Measurements from ENCODE around the gene FMN1.
"Not testable (repeated sequence)": the region's sequence is repeated elsewhere in the genome, so short reads cannot be mapped to it uniquely, and the experiment has no call there.

FMN1 gene

DNA sequence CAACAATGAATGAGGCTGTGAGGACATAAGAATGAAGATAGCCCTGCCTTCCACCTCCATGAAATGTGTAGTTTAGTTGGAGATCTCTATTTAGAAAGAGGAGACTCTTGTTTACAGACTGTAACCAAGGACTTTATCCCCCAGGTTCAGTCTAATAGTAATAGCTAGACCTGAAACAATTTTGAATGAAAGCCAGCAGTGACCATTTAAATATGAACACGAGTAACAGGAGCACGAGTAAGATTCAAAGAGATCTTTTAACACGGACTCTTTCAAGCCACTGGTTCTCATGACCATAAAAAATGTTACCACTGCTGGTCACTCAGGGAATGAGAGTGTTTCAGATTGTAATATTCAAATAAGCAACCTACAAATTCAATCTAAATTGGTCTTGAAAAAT is 123.1 kb downstream of the FMN1 start:
- POLR2A ChIA-PET (ENCODE audit: low non-redundant PET) = no interaction called here
- H3K27ac ChIP-seq = no peak overlapping the region
- TF ChIP-seq CTCF (conservative IDR thresholded peaks at IDR 0.05; ENCODE audit: low read depth) = no peak
- CTCF ChIA-PET = no interaction called here
- DNase-seq (ENCODE audit: low spot score) = no peak

- H3K27ac ChIP-seq; POLR2A ChIA-PET (ENCODE audit: low non-redundant PET); DNase-seq (ENCODE audit: low spot score): not testable (repeated sequence)
- CTCF ChIA-PET = interaction anchor here (0.6 kb wide), 1 partner anchor 32 kb away, joined by 3 read pairs; no protein-coding TSS in a partner anchor
Observed at GRCh38 chr15:33069903-33070302, 124.6 kb downstream of the FMN1 start.

GRCh38 chr15:33069161-33069560 is 125.4 kb downstream of the FMN1 start:
- POLR2A ChIA-PET (ENCODE audit: low non-redundant PET) = no interaction called here
- DNase-seq (ENCODE audit: low spot score) = no peak
- CTCF ChIA-PET = interaction anchor here (0.8 kb wide), 1 partner anchor 21 kb away, joined by 4 read pairs; no protein-coding TSS in a partner anchor
- no peak for TF ChIP-seq CTCF (conservative IDR thresholded peaks at IDR 0.05; ENCODE audit: low read depth)
- peak overlapping the region; percentile 76 for H3K27ac ChIP-seq

GRCh38 chr15:33068511-33068990 is 126.0 kb downstream of the FMN1 start:
- POLR2A ChIA-PET (ENCODE audit: low non-redundant PET) = no interaction called here
- CTCF ChIA-PET = interaction anchor here (0.8 kb wide), 1 partner anchor 20 kb away, joined by 4 read pairs; no protein-coding TSS in a partner anchor
- peak overlapping the region; percentile 76 for H3K27ac ChIP-seq

DNA sequence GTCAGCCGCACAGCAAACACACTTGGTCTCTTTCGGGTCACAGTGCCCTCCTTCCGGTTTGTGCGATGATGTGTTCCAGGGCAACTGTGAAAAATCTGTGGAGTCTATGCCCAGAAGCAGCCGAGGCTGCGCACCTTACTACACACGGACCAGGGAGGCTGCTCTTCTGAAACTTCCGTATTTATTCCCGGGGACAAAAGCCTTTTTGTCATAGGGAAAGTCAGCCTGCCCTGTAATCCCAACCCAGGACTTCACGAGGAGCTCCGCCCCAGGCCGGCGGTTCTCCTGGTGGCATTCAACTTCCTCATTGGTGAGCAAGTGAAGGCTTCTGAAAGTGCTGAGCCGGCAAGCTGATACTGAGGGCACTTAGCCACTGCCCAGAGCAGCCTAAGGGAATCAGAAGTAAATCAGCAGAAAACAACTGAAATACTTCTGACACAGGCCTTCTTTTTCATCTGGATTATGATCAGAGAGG is 126.5 kb downstream of the FMN1 start:
- TF ChIP-seq CTCF (conservative IDR thresholded peaks at IDR 0.05; ENCODE audit: low read depth) = no peak
- DNase-seq (ENCODE audit: low spot score) = peak; percentile 20
- ChIA-PET CTCF (interaction anchor here (0.8 kb wide), 1 partner anchor 20 kb away, joined by 4 read pairs; no protein-coding TSS in a partner anchor), POLR2A (ENCODE audit: low non-redundant PET) (no interaction called here)
- peak overlapping the region; percentile 76 for H3K27ac ChIP-seq

More at GRCh38 chr15:33068511-33068990, 126.0 kb downstream of the FMN1 start:
- no peak for TF ChIP-seq CTCF (conservative IDR thresholded peaks at IDR 0.05; ENCODE audit: low read depth)
- DNase-seq (ENCODE audit: low spot score) = peak; percentile 76

- DNase-seq (ENCODE audit: low spot score) = no peak
- ChIA-PET POLR2A (ENCODE audit: low non-redundant PET) (no interaction called here), CTCF (no interaction called here)
- H3K27ac ChIP-seq = peak overlapping the region; percentile 76
- no peak for TF ChIP-seq CTCF (conservative IDR thresholded peaks at IDR 0.05; ENCODE audit: low read depth)
Observed at GRCh38 chr15:33067456-33067855, 127.1 kb downstream of the FMN1 start.

GRCh38 chr15:33066584-33066983 is 127.9 kb downstream of the FMN1 start:
- DNase-seq (ENCODE audit: low spot score) = no peak
- POLR2A ChIA-PET (ENCODE audit: low non-redundant PET) = no interaction called here
- TF ChIP-seq CTCF (conservative IDR thresholded peaks at IDR 0.05; ENCODE audit: low read depth) = no peak
- H3K27ac ChIP-seq = no peak overlapping the region
- CTCF ChIA-PET = no interaction called here
